Measurements from ENCODE around the gene TAF1. TPM values are rescaled to one million over a fixed set of nuclear protein-coding genes. Genes with fewer than 3 reads are reported as not detected.
"Not testable (repeated sequence)": the region's sequence is repeated elsewhere in the genome, so short reads cannot be mapped to it uniquely, and the experiment has no call there.

The TAF1 gene
- total RNA-seq, 2 experiments from 2014 or later, result 24.3 to 26.3 TPM

GRCh38 chrX:71365356-71365874 is 742 bp upstream of the TAF1 start:
- DNase-seq, result no peak
- H3K9me3 Mint-ChIP-seq, result no peaks in the 10 kb centered on the region
- peak overlapping the region; percentile 91 for H3K4me3 Mint-ChIP-seq
- peaks cover 5% of the 10 kb centered on the region for H3K36me3 Mint-ChIP-seq
- CTCF ChIA-PET, result interaction anchor here (1.1 to 1.3 kb wide), 2 partner anchors 82 to 183 kb away, joined by 3 to 5 read pairs; partner anchors contain the start of gene NONO
- intact Hi-C loops (cut with micrococcal nuclease), result loop anchor here (5.0 kb wide), 4 partner anchors 168 to 268 kb away; partner anchors contain the start of genes FOXO4 and IL2RG
- no peaks in the 10 kb centered on the region for H3K27me3 Mint-ChIP-seq
- H3K27ac Mint-ChIP-seq, result peak overlapping the region; percentile 99
- POLR2A ChIA-PET, result interaction anchor here (0.6 to 2.6 kb wide), 9 partner anchors 12 to 298 kb away, joined by 3 to 23 read pairs (median 4); partner anchors contain the start of genes ITGB1BP2, NONO, OGT and SNX12
- H3K4me1 Mint-ChIP-seq (ENCODE audit: low read depth), result peaks cover 10% of the 10 kb centered on the region

GRCh38 chrX:71366674-71367256 is 608 bp downstream of the TAF1 start:
- DNase-seq, result peak; percentile 37
- CTCF ChIA-PET, result interaction anchor here (1.1 to 1.3 kb wide), 2 partner anchors 83 to 184 kb away, joined by 3 to 5 read pairs; partner anchors contain the start of gene NONO
- intact Hi-C loops (cut with micrococcal nuclease), result loop anchor here (1.0 to 5.0 kb wide), 8 partner anchors 83 to 298 kb away; partner anchors contain the start of genes FOXO4, IL2RG, NONO and OGT
- Mint-ChIP-seq H3K4me1 (ENCODE audit: low read depth) (peaks cover 24% of the 10 kb centered on the region), H3K27ac (peak overlapping the region; percentile 99), H3K9me3 (no peaks in the 10 kb centered on the region), H3K27me3 (no peaks in the 10 kb centered on the region), H3K4me3 (peak overlapping the region; percentile 91), H3K36me3 (peaks cover 13% of the 10 kb centered on the region)
- POLR2A ChIA-PET, result interaction anchor here (1.0 to 2.6 kb wide), 8 partner anchors 65 to 299 kb away, joined by 3 to 23 read pairs (median 4); partner anchors contain the start of genes ITGB1BP2, NONO, OGT and SNX12

GRCh38 chrX:71367396-71367795 is 1.2 kb downstream of the TAF1 start:
- POLR2A ChIA-PET, result interaction anchor here (0.9 to 2.6 kb wide), 3 partner anchors 84 to 165 kb away, joined by 4 to 23 read pairs (median 19); partner anchors contain the start of genes NONO and OGT
- H3K36me3 Mint-ChIP-seq, result peaks cover 14% of the 10 kb centered on the region
- H3K4me3 Mint-ChIP-seq, result peak overlapping the region; percentile 91
- CTCF ChIA-PET, result no interaction called here
- peak; percentile 44 for DNase-seq
- intact Hi-C loops (cut with micrococcal nuclease), result loop anchor here (2.0 to 5.0 kb wide), 5 partner anchors 165 to 270 kb away; partner anchors contain the start of genes FOXO4, IL2RG and OGT
- no peaks in the 10 kb centered on the region for H3K27me3 Mint-ChIP-seq
- H3K27ac Mint-ChIP-seq, result peak overlapping the region; percentile 99
- no peaks in the 10 kb centered on the region for H3K9me3 Mint-ChIP-seq
- peaks cover 26% of the 10 kb centered on the region for H3K4me1 Mint-ChIP-seq (ENCODE audit: low read depth)

DNA sequence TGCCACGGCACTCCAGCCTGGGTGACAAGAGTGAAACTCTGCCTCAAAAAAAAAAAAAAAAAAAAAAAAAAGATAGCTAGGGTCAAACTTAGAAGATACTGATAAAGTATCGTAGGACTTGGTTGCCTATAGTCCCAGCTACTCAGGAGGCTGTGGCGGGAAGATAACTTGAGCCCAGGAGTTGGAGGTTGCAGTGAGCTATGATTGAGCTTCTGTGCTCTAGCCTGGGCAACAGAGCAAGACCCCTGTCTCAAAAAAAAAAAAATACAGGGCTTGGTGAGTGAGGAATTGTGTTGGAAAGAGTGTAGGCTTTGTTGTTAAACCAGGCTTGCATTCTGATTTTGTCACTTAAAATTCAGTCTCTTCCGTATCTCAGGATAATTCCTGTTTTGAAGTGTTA is 6.2 kb downstream of the TAF1 start:
- ChIA-PET POLR2A (interaction anchor here (0.6 kb wide), 1 partner anchor 179 kb away, joined by 3 read pairs; no protein-coding TSS in a partner anchor), CTCF (interaction anchor here (0.6 kb wide), 1 partner anchor 44 kb away, joined by 3 read pairs; no protein-coding TSS in a partner anchor)
- Mint-ChIP-seq H3K9me3 (no peaks in the 10 kb centered on the region), H3K4me1 (ENCODE audit: low read depth) (peaks cover 26% of the 10 kb centered on the region), H3K36me3 (peaks cover 22% of the 10 kb centered on the region), H3K27ac (no peak overlapping the region), H3K4me3 (no peak overlapping the region), H3K27me3 (no peaks in the 10 kb centered on the region)
- intact Hi-C loops (cut with micrococcal nuclease), result no loop called here
- no peak for DNase-seq

- H3K27ac Mint-ChIP-seq, result no peak overlapping the region
- DNase-seq, result no peak
- ChIA-PET CTCF (no interaction called here), POLR2A (no interaction called here)
- no peaks in the 10 kb centered on the region for H3K27me3 Mint-ChIP-seq
- no peaks in the 10 kb centered on the region for H3K9me3 Mint-ChIP-seq
- no peaks in the 10 kb centered on the region for H3K4me1 Mint-ChIP-seq (ENCODE audit: low read depth)
- intact Hi-C loops (cut with micrococcal nuclease), result no loop called here
- H3K36me3 Mint-ChIP-seq, result peaks cover 35% of the 10 kb centered on the region
- no peak overlapping the region for H3K4me3 Mint-ChIP-seq
Observed at GRCh38 chrX:71378732-71379131, 12.6 kb downstream of the TAF1 start.

- H3K9me3 Mint-ChIP-seq; H3K4me1 Mint-ChIP-seq (ENCODE audit: low read depth); H3K4me3 Mint-ChIP-seq; H3K27ac Mint-ChIP-seq; DNase-seq; POLR2A ChIA-PET; CTCF ChIA-PET; H3K27me3 Mint-ChIP-seq; intact Hi-C loops (cut with micrococcal nuclease): not testable (repeated sequence)
- peaks cover 47% of the 10 kb centered on the region for H3K36me3 Mint-ChIP-seq
Observed at GRCh38 chrX:71391725-71392124, 25.6 kb downstream of the TAF1 start.

DNA sequence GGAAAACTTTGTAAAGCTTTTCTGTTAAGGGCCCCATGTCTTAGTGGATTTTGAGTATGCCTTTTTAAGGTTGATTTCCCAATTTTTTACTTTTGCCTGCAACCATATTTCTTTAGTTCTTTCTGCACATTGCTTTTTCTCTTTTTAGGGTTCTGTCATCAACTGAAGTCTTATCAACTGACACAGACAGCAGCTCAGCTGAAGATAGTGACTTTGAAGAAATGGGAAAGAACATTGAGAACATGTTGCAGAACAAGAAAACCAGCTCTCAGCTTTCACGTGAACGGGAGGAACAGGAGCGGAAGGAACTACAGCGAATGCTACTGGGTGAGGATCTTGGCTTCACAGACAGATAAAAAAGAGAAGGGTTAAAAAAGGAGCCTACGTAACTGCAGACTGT is 27.8 kb downstream of the TAF1 start:
- no peak overlapping the region for H3K27ac Mint-ChIP-seq
- POLR2A ChIA-PET, result no interaction called here
- CTCF ChIA-PET, result no interaction called here
- intact Hi-C loops (cut with micrococcal nuclease), result no loop called here
- no peak for DNase-seq
- H3K4me3 Mint-ChIP-seq, result no peak overlapping the region
- H3K27me3 Mint-ChIP-seq, result no peaks in the 10 kb centered on the region
- H3K4me1 Mint-ChIP-seq (ENCODE audit: low read depth), result no peaks in the 10 kb centered on the region
- H3K9me3 Mint-ChIP-seq, result no peaks in the 10 kb centered on the region
- peaks cover 51% of the 10 kb centered on the region for H3K36me3 Mint-ChIP-seq

- CTCF ChIA-PET, result no interaction called here
- peaks cover 45% of the 10 kb centered on the region for H3K36me3 Mint-ChIP-seq
- no peak overlapping the region for H3K27ac Mint-ChIP-seq
- H3K4me3 Mint-ChIP-seq, result no peak overlapping the region
- intact Hi-C loops (cut with micrococcal nuclease), result no loop called here
- no peak for DNase-seq
- no peaks in the 10 kb centered on the region for H3K9me3 Mint-ChIP-seq
- POLR2A ChIA-PET, result no interaction called here
- peaks cover 2% of the 10 kb centered on the region for H3K4me1 Mint-ChIP-seq (ENCODE audit: low read depth)
- H3K27me3 Mint-ChIP-seq, result no peaks in the 10 kb centered on the region
Observed at GRCh38 chrX:71396576-71396975, 30.4 kb downstream of the TAF1 start.

- ChIA-PET POLR2A (no interaction called here), CTCF (interaction anchor here (0.8 kb wide), 1 partner anchor 145 kb away, joined by 3 read pairs; no protein-coding TSS in a partner anchor)
- H3K36me3 Mint-ChIP-seq, result peaks cover 26% of the 10 kb centered on the region
- DNase-seq, result no peak
- no peak overlapping the region for H3K4me3 Mint-ChIP-seq
- intact Hi-C loops (cut with micrococcal nuclease), result no loop called here
- H3K9me3 Mint-ChIP-seq, result no peaks in the 10 kb centered on the region
- H3K4me1 Mint-ChIP-seq (ENCODE audit: low read depth), result peaks cover 2% of the 10 kb centered on the region
- no peaks in the 10 kb centered on the region for H3K27me3 Mint-ChIP-seq
- no peak overlapping the region for H3K27ac Mint-ChIP-seq
Observed at GRCh38 chrX:71400710-71401109, 34.6 kb downstream of the TAF1 start.

- peaks cover 18% of the 10 kb centered on the region for H3K36me3 Mint-ChIP-seq
- CTCF ChIA-PET, result interaction anchor here (0.6 to 0.7 kb wide), 3 partner anchors 10 to 224 kb away, joined by 3 read pairs; no protein-coding TSS in a partner anchor
- H3K4me3 Mint-ChIP-seq; H3K9me3 Mint-ChIP-seq; H3K27ac Mint-ChIP-seq; DNase-seq; POLR2A ChIA-PET; H3K27me3 Mint-ChIP-seq; H3K4me1 Mint-ChIP-seq (ENCODE audit: low read depth); intact Hi-C loops (cut with micrococcal nuclease): not testable (repeated sequence)
Observed at GRCh38 chrX:71416260-71416659, 50.1 kb downstream of the TAF1 start.

DNA sequence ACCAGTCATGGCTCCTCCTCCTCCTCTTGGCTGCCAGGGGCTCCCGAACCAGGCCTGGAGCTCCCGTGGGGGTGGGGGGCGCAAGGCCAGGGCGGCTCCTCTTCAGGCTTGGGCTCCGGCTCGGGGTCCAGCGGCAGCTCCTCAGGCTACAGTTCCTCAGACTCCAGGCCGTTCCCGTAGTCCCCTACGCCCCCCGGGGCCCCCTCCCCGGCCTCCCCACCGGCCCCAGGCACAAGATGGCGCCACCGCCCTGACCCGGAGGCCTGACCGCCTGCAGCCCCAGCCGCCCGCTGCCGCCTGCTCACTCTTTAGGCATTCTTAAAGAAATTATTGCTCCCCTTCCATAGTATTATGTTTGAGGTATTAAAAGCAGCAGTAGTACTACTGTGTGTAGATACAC is 54.5 kb downstream of the TAF1 start:
- Mint-ChIP-seq H3K27me3 (no peaks in the 10 kb centered on the region), H3K27ac (no peak overlapping the region), H3K9me3 (no peaks in the 10 kb centered on the region), H3K4me3 (no peak overlapping the region), H3K36me3 (peaks cover 20% of the 10 kb centered on the region), H3K4me1 (ENCODE audit: low read depth) (no peaks in the 10 kb centered on the region)
- intact Hi-C loops (cut with micrococcal nuclease), result no loop called here
- DNase-seq, result no peak
- POLR2A ChIA-PET, result no interaction called here
- CTCF ChIA-PET, result no interaction called here

- no peaks in the 10 kb centered on the region for H3K9me3 Mint-ChIP-seq
- intact Hi-C loops (cut with micrococcal nuclease), result no loop called here
- H3K36me3 Mint-ChIP-seq, result peaks cover 15% of the 10 kb centered on the region
- H3K4me3 Mint-ChIP-seq, result no peak overlapping the region
- CTCF ChIA-PET, result no interaction called here
- POLR2A ChIA-PET, result no interaction called here
- DNase-seq, result no peak
- H3K27me3 Mint-ChIP-seq, result no peaks in the 10 kb centered on the region
- H3K4me1 Mint-ChIP-seq (ENCODE audit: low read depth), result no peaks in the 10 kb centered on the region
- no peak overlapping the region for H3K27ac Mint-ChIP-seq
Observed at GRCh38 chrX:71432733-71433132, 66.6 kb downstream of the TAF1 start.

Measured in activated CD4-positive, alpha-beta memory T cell treated with anti-CD3 and anti-CD28 coated beads for 36 hours (primary cell).